Stimulated activated CD8-positive, alpha-beta memory T cell treated with anti-CD3 and anti-CD28 coated beads, Interleukin-4, amount 100 ng/mL, for 24 hours (primary cell): Measurements from ENCODE around the gene EFEMP2.
A peak's percentile ranks its signal among the peaks of the same experiment; 100 is the strongest.

Source experiments
- DNase-seq: peaks from one replicate; pipeline ENCODE4 v3.0.0-alpha.2; 2020; ENCODE audit warnings: low read depth

Gene EFEMP2

GRCh38 chr11:65872586-65873317, at the start of gene EFEMP2:
Gene EFEMP2, minus strand, starts transcription at chr11:65872800. Its CDS starts 446 bp downstream, at chr11:65872354.
- DNase-seq = no peak

- DNase-seq = no peak
Measured at GRCh38 chr11:65921876-65922275, 49.3 kb upstream of the EFEMP2 start.

DNA sequence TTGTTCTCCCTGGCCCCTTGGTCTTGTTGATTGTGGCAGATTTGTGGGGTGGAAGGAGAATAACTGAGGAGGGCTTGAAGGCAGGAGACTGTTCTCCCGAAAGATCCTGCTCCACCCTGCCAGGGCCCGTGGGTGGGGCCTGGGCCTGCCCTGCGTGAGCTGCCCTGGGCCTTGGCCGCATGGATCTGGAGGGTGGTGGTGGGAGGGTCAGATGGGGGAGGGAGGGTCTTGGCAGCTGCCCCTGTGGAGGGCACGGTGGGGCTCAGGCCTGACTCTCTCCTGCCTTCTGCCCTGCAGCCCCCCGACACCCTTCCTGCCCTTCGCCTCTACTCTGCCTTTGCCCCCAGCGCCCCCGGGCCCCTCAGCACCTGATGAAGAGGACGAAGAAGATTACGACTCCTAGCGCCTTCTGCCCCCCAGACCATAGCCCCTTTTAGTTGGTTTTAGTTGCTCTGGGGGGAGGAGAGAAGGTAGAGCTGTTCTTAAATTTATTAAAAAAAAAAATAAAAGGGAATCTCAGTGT, 48.5 kb upstream of the EFEMP2 start:
- DNase-seq = no peak

- DNase-seq = no peak
Measured at GRCh38 chr11:65920372-65920802, 47.8 kb upstream of the EFEMP2 start.

DNA sequence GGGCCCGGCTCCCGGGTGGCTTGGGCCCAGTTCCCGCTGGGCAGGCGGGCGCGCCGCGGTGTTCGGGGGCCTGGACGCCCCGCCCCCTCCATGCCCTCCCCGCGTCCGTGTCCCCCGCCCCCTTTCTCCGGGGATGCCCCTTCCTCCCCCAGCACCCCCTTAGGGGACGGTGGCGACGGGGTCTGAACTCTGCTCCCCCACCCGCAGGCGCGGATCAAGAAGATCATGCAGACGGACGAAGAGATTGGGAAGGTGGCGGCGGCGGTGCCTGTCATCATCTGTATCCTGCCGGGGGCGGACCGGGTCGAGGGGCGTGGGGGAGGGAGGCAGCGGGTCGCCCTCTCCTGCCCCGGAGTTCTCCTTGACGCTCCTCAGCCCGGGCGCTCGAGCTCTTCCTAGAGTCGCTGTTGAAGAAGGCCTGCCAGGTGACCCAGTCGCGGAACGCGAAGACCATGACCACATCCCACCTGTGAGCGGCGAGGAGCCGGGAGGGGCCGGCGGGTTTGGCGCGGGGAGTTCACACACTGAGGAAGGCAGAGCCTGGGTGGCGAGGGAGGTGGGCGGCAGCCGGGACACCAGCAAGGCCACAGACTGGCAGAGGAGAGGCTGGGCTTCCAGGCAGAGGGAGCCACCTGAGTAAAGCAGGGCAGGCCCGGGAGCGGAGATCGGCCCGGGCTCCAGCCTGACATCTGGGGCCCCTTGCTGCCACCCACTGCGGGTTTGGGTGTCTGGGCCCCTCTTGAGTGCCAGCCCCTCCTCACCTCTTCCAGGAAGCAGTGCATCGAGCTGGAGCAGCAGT, 47.2 kb upstream of the EFEMP2 start:
- DNase-seq = peak; percentile 54

DNA sequence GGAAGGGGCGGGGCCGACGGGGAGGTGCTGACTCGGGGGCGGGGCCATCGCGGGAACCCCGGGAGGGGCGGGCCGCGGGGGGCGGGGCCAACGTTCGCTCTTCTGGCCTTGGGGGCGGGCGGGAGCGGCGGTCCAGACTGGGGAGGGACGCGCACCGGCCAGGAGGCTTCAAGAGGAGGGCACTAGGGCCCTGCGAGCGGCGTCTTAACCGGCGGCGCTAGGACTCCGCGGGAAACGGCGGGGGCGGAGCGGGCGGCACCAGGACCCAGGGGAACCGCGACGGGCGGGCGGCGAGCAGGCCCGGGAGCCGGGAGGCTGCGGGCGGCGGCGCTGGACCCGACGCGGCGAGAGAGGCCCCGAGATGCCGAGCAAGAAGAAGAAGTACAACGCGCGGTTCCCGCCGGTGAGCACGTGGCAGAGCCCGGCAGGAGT, 46.6 kb upstream of the EFEMP2 start, which contains the start of gene DRAP1:
DRAP1 (plus strand) TSS at position 286 of the 432 bp plus-strand sequence; CDS start at position 362, 76 bp downstream.
- peak; percentile 98 for DNase-seq

- DNase-seq = no peak
Measured at GRCh38 chr11:65918211-65919140, 45.9 kb upstream of the EFEMP2 start, which contains the start of gene C11orf68. Gene C11orf68, minus strand, starts transcription at chr11:65919062. Its CDS starts 31 bp downstream, at chr11:65919031.

- no peak for DNase-seq
Measured at GRCh38 chr11:65917434-65918210, 45.0 kb upstream of the EFEMP2 start.

- DNase-seq = no peak
Measured at GRCh38 chr11:65917077-65917433, 44.5 kb upstream of the EFEMP2 start.

DNA sequence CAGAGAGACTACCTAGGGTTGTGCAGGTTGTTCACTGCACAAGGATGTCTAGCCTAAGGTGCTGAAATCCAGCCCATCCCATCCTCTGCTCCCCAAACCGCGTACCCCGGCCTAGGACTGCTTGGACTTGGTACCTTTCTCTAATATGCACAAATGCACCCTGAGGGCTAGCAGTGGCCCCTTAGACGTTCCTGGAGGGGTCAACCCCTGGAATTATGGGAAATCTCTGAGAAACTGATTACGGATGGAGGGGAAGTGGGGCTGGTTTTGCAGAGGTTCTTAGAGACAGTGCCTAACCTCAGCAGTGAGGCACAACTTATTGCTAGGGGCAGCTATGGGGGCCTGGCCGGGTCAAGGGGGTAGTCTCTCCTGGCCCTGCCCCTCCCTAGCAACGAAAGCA, 43.8 kb upstream of the EFEMP2 start:
- no peak for DNase-seq

DNA sequence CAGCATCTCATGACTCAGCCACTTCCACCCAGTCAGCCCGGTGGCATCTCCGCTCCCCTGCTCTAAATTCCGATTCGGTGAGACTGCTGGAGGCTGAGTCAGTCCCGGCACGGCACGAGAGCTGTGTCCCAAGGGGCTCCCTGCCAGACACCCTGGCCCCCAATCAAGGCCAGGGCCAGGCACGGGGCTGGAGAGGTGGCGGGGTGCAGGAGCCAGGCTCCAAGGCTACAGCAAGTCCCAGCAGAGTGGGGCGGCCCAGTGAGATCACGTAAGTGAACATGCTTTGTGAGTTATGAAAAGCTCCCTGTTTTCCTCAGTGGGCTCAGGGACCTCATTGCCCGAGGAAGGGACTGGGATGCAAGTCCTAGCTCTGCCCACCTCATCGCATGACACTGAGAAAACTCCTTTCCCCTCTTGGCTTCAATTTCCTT, 43.2 kb upstream of the EFEMP2 start:
- DNase-seq = no peak

DNA sequence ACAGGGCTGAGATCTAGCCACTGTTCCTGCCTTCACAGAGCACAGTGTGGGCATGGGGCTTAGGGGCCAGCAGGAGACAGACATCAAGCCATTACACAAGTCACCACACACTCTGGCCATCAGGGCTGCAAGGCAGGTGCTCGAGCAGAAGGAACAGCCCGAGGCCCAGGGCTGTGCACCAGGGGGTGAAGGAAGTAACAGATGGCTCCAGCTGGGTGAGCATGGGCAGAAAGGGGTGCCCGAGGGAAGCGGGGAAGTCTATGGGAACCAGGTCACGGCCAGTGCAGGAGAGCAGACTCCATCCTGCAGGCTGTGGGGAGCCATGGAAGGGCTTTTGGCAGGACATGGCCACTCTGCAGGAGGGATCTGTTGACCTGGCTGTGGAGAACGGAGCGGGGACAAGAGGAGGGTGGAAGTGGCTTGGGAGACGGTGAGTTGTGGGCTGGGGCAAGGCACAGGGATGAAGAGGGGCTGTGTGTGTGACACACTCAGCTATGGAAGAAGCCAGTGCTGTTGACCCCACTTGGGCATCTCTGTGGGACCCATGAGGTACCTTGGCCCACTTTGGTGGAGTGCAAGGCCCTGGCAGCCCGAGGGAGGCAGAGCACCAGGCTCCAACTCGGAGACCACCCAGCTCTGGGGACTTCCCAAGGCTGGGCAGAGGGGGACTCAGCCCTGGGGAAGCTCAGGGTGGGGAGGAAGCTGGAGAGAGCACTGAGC, 42.7 kb upstream of the EFEMP2 start:
- DNase-seq = no peak

GRCh38 chr11:65912845-65913244, 40.2 kb upstream of the EFEMP2 start:
- no peak for DNase-seq

GRCh38 chr11:65911682-65912568, 39.3 kb upstream of the EFEMP2 start:
- no peak for DNase-seq

DNA sequence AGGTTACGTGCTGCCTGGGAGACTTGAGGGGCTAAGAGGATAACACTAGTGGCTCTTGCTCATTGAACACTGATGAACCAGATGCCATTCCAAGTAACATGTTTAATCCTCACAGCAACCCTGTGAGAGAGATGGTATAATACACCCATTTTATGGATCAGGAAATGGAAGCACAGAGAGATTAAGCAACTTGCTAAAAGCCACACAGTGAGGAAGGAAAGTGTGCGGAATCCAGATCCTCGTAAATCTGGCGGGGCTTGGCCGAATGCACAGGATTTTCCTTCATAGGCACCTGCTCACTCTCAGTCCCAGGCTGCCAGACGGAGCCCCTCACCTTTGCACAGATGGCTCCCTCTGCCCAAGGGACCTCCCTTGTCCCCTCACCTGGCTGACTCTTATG, 35.3 kb upstream of the EFEMP2 start:
- no peak for DNase-seq

DNA sequence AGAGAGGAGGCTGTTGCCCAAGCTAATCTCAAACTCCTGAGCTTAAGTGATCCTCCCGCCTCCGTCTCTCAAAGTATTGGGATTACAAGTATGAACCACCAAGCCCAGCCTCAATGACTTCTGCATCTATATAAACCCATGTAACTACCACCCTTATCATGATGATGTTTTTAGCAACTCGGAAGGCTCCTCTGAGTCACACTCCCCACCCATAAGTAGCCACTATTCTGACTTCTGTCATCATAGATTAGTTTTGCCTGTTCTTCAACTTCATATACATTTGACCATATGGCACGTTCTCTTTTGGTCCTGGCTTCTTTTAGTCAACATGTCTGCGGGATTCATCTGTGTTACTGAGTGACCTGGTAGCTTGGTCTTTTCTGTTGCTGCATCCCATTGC, 34.0 kb upstream of the EFEMP2 start:
- DNase-seq = no peak

DNA sequence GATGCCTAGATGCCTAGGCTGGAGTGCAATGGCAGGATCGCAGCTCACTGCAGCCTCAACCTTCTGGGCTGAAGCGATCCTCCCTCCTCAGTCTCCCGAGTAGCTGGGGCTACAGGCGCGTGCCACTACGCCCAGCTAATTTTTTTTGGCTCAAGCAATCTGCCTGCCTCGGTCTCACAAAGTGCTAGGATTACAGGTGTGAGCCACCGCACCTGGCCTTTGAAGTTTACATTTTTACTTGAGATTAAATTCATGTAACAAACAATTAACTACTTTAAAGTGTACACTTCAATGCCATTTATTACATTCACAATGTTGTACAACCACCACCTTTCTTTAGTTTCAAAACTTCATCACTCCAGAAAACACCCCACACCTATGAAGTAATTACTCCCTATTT, 31.1 kb upstream of the EFEMP2 start:
- no peak for DNase-seq

DNA sequence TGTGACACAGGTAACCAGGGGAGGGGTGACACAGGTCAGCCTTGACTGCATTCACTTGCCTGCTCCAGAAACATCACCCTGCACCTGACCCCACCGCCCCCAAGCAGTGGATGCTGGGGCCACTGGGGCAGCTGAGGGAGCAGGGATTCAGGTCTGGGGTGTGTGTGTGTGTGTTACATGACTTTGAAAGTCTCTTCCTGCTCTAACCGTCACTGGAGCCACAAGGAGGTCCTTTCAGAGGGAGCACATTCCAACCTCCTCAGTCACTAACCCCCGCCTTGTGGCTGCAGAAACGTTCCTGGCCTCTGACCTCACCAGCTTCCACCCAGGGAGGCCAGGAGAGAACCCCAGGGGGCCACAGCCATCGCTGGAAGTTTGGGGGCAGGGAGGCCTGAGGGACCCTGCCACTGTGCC, 30.5 kb upstream of the EFEMP2 start:
- DNase-seq = no peak

- DNase-seq = no peak
Measured at GRCh38 chr11:65900899-65901180, 28.2 kb upstream of the EFEMP2 start.
